Skeletal muscle tissue (tissue), 4 donors: ENCODE measurements around the gene AUTS2. TPM values are rescaled to one million over a fixed set of nuclear protein-coding genes. Genes with fewer than 3 reads are reported as not detected.

Experiments
- H3K27ac ChIP-seq: one replicate; pipeline ENCODE4 v1.7.0; 2013; ENCODE audit warnings: mild to moderate bottlenecking, low read depth, low read length, inconsistent platforms
- H3K27me3 ChIP-seq, 3 donors: one replicate each; pipeline ENCODE4 v1.7.0; 2013; ENCODE audit warnings: low read length in 3 of 3; ENCODE audit not compliant: control insufficient read depth in 3 of 3, insufficient read depth in 3 of 3
- H3K36me3 ChIP-seq, 3 donors: one replicate each; pipeline ENCODE4 v1.7.0; 2013; ENCODE audit warnings: low read length in 3 of 3; ENCODE audit not compliant: control insufficient read depth in 3 of 3, insufficient read depth in 3 of 3
- H3K4me1 ChIP-seq, 3 donors: one replicate each; pipeline ENCODE4 v1.7.0; 2013; ENCODE audit warnings: low read length in 3 of 3, mild to moderate bottlenecking in 3 of 3; ENCODE audit not compliant: control insufficient read depth in 3 of 3, insufficient read depth in 3 of 3
- H3K4me3 ChIP-seq, 3 donors: one replicate each; pipeline ENCODE4 v1.7.0; 2013; ENCODE audit warnings: low read length in 3 of 3
- H3K9ac ChIP-seq, 3 donors: one replicate each; pipeline ENCODE4 v1.7.0; 2013; ENCODE audit warnings: low read length in 3 of 3, mild to moderate bottlenecking in 3 of 3, moderate library complexity in 2 of 3, low read depth in 1 of 3
- H3K9me3 ChIP-seq, 3 donors: one replicate each; pipeline ENCODE4 v1.7.0; 2013; ENCODE audit warnings: low read length in 3 of 3; ENCODE audit not compliant: control insufficient read depth in 3 of 3
- total RNA-seq: library from RNA; depleted of rRNA; stranded (reverse); fragments of >200 nt; gene quantifications from one replicate; pipeline ENCODE4 v1.2.3, GENCODE V29; 2014
- donor health status: Osteomylitis.

Gene AUTS2
- total RNA-seq, 1 donor from 2014 or later, result 43.3 TPM

- no peak overlapping the region for H3K4me3 ChIP-seq
- H3K9ac ChIP-seq, result no peak overlapping the region
- no peaks in the 10 kb centered on the region for H3K4me1 ChIP-seq
- no peaks in the 10 kb centered on the region for H3K9me3 ChIP-seq
- H3K27me3 ChIP-seq, result no peaks in the 10 kb centered on the region
- H3K36me3 ChIP-seq, result no peaks in the 10 kb centered on the region
- no peak overlapping the region for H3K27ac ChIP-seq
Measured at GRCh38 chr7:70134029-70134770, 535.9 kb downstream of the AUTS2 start.

GRCh38 chr7:70135656-70136055 is 537.4 kb downstream of the AUTS2 start:
- Histone ChIP-seq H3K36me3 (no peaks in the 10 kb centered on the region), H3K9ac (no peak overlapping the region), H3K4me3 (no peak overlapping the region), H3K27me3 (no peaks in the 10 kb centered on the region), H3K27ac (no peak overlapping the region), H3K9me3 (no peaks in the 10 kb centered on the region), H3K4me1 (no peaks in the 10 kb centered on the region)

- no peak overlapping the region for H3K27ac ChIP-seq
- H3K4me1 ChIP-seq, result no peaks in the 10 kb centered on the region
- no peaks in the 10 kb centered on the region for H3K36me3 ChIP-seq
- no peak overlapping the region for H3K4me3 ChIP-seq
- H3K9ac ChIP-seq, result no peak overlapping the region
- no peaks in the 10 kb centered on the region for H3K9me3 ChIP-seq
- no peaks in the 10 kb centered on the region for H3K27me3 ChIP-seq
Measured at GRCh38 chr7:70137126-70137525, 538.9 kb downstream of the AUTS2 start.

- Histone ChIP-seq H3K27ac (no peak overlapping the region), H3K4me3 (no peak overlapping the region), H3K9me3 (no peaks in the 10 kb centered on the region), H3K4me1 (no peaks in the 10 kb centered on the region), H3K36me3 (no peaks in the 10 kb centered on the region), H3K27me3 (no peaks in the 10 kb centered on the region), H3K9ac (no peak overlapping the region)
Measured at GRCh38 chr7:70142247-70142932, 544.1 kb downstream of the AUTS2 start.

GRCh38 chr7:70143075-70144044 is 545.1 kb downstream of the AUTS2 start:
- Histone ChIP-seq H3K9ac (no peak overlapping the region), H3K4me1 (no peaks in the 10 kb centered on the region), H3K4me3 (no peak overlapping the region), H3K27me3 (no peaks in the 10 kb centered on the region), H3K9me3 (no peaks in the 10 kb centered on the region), H3K27ac (no peak overlapping the region), H3K36me3 (no peaks in the 10 kb centered on the region)

- Histone ChIP-seq H3K36me3 (no peaks in the 10 kb centered on the region), H3K4me3 (no peak overlapping the region), H3K27me3 (no peaks in the 10 kb centered on the region), H3K4me1 (peaks cover 0 to 5% (median 0%) of the 10 kb centered on the region in 3 donors), H3K27ac (no peak overlapping the region), H3K9me3 (peaks cover 0 to 2% (median 0%) of the 10 kb centered on the region in 3 donors), H3K9ac (no peak overlapping the region)
Measured at GRCh38 chr7:70148997-70149396, 550.7 kb downstream of the AUTS2 start.

GRCh38 chr7:70152313-70152712 is 554.0 kb downstream of the AUTS2 start:
- Histone ChIP-seq H3K4me1 (peaks cover 4 to 16% (median 11%) of the 10 kb centered on the region in 3 donors), H3K4me3 (no peak overlapping the region), H3K27me3 (no peaks in the 10 kb centered on the region), H3K27ac (no peak overlapping the region), H3K36me3 (no peaks in the 10 kb centered on the region), H3K9ac (no peak overlapping the region), H3K9me3 (peaks cover 0 to 2% (median 0%) of the 10 kb centered on the region in 3 donors)

- H3K9me3 ChIP-seq, result peaks cover 0 to 2% (median 0%) of the 10 kb centered on the region in 3 donors
- no peaks in the 10 kb centered on the region for H3K36me3 ChIP-seq
- no peak overlapping the region for H3K27ac ChIP-seq
- H3K27me3 ChIP-seq, result no peaks in the 10 kb centered on the region
- H3K4me3 ChIP-seq, result no peak overlapping the region
- peaks cover 4 to 16% (median 11%) of the 10 kb centered on the region in 3 donors for H3K4me1 ChIP-seq
- no peak overlapping the region for H3K9ac ChIP-seq
Measured at GRCh38 chr7:70153933-70154332, 555.7 kb downstream of the AUTS2 start.

- no peaks in the 10 kb centered on the region for H3K27me3 ChIP-seq
- no peak overlapping the region for H3K4me3 ChIP-seq
- H3K9ac ChIP-seq, result no peak overlapping the region
- H3K36me3 ChIP-seq, result no peaks in the 10 kb centered on the region
- H3K27ac ChIP-seq, result no peak overlapping the region
- H3K4me1 ChIP-seq, result peaks cover 4 to 16% (median 11%) of the 10 kb centered on the region in 3 donors
- peaks cover 0 to 2% (median 0%) of the 10 kb centered on the region in 3 donors for H3K9me3 ChIP-seq
Measured at GRCh38 chr7:70154521-70155180, 556.4 kb downstream of the AUTS2 start.
